OCI-M2 (cell line): Measurements from ENCODE around the gene UBE2J2.

Experiments used
- DNase-seq: peaks from one replicate; lab custom pipeline; 2025; ENCODE audit not compliant: unreplicated experiment; lab: John Stamatoyannopoulos, UW

UBE2J2 gene

DNA sequence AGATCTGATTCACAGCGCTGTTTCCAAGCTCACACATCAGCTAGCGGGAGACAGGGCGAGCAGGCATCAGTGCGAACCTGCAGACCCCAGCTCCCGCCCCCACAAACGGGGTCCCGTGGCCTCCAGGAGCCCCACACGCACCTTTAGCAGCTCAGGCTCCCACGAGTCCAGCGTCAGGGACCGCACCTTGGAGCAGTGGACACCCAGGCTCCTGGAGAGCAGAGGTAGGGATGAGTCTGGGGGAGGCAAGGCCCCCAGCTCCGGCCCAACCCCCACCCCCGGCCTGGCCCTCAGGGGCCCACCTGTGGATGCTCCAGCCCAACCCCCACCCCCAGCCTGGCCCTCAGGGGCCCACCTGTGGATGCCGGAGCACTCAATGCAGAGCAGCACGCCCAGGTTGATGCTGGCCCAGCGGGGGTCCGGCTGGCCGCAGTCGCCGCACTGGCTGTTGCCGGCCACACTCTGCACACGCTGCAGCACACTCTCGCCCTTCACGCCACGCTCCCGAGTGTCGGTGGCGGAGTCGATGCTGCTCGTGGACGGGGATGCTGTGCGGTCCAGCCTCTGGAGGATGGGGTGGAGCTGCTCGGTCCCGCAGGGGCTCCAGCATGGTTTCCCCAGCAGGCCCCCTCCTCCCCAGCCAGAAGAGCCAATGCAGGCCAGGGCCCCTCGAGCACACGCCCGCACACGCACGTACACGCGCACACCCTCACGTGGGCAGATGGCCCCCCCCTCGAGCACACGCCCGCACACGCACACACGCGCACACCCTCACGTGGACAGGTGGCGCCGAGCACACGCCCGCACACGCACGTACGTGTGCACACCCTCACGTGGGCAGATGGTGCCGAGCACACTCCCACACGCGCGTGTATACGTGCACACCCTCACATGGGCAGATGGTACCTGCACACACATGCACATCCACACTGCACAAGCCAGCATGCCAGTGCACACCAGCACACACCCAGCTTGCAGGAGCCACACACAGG, 22.7 kb upstream of the UBE2J2 start:
- no peak for DNase-seq

DNA sequence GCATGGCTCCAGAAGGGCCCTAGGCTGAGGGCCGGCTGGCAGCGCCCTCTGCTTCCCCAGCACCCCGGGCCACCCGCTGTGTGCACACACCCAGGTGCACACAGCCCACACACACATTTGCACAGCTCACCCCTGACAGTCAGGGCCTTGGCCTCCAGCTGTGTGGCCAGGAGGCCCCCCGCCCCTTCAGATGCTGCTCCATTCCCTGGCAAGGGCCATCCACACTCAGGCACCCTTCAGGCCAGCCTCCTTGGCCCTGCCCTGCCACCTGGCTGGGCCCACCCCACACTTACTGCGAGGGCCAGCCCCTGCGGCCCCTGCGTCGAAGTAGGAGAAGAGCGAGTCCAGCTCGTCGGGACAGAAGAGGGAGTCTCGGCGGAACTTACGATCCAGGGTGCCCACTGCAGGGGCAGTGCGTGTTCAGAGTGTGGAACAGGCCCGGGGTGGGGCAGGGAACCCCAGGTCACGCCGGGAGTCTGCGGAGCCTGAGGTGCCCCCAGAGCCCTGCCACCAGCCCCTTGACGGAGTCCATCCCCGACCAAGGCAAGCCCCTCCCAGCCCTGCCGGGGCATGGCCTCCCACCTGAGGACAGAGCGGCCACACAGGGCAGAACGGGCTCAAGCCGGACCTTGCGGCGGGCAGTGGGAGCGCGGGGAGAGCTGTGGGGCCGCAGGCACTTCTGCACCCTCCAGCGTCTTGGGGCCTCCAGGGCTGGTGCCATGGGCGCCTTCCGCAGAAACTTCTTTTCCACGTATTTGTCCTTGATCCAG, 21.7 kb upstream of the UBE2J2 start:
- no peak for DNase-seq

DNA sequence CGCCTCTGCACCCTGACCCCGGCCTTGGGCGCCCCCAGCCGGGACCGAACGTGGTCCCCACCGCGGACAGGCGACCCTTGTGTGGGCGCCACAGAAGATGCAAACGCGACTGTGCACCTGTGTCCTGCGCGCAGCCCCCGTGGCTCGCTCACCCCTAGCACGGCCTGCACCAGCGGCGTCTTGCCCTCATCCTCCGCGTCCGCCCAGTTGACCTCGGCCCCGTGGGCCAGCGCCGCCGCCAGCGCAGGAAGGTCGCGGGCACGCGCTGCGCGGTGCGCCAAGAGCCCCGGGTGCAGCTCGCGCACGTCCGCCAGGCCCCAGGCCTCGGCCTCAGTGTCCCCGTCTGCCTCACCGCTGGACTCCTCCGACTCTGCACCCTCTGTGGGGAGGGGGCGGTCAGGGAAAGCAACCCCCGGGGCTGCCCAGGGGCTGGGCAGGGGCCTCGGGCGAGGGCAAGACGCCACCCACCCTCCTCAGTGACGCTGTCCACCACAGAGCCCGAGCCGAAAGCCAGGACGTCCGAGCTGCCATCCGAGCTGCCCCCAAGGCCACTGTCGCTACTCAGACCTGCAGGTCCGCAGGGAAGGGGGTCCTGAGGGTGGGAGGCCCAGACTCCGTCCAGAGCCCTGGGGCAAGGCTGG, 20.7 kb upstream of the UBE2J2 start:
- DNase-seq, result no peak

DNA sequence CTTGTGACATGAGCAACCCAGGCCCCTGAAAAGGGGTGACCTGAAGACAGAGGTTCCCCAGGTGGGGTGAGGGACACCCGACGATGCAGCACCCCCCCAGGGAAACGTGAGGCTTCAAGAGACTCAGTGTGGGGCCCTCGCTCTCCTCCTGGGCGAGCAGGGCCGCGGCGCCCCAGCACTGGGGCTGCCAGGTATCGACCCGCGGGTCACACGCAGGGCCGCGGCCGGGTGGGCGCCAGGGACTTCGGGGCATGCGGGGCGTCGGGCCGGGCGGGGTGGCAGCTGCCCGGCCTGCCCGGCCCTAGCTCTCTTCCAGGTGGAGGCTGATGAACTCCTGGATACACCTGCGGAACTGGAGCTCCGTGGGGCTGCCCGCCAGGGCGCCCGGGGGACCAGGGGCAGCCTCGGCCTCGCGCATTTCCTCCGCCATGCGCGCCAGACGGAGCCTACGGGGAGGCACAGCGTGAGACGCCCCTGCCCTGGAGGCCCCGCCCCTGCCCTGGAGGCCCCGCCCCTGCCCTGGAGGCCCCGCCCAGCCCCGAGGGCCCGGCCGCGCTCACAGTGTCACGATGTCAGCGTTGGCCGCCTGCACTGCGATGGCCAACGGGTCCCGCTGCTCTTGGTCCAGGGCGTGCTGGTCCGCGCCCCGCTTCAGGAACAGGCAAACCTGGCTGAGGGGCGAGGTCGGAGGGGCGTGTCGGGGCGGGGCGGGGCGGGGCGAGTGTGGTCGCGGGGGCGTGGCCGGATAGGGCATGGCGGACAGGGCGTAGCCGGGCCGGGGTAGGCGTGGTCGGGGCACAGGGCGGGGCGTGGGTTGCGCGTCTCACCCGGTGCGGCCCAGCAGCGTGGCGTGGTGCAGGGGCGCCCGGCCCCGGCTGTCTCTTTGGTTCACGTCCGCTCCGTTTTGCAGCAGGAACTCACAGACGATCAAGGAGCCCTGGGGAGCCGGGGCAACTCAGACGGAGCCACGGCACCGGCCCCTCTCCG, 19.9 kb upstream of the UBE2J2 start:
- DNase-seq, result no peak

DNA sequence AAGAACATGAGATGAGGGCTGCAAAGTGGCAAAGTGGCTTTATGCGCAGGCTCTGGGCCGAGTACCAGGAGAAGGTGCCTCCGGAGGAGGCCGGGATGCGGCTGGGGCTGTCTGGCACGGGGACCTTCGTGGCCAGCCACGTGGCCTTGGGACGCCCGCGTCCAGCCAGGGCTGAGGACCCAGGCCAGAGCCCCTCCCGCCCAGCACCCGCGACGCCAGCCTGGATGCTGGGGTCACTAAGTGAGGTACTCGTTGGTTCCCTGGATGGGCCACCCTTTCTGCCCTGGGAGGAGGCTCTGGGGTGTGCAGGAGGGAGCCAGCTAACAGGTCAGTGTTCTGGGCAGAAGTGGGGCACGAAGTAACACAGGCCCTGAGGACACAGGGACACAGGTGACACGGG, 19.2 kb upstream of the UBE2J2 start:
- DNase-seq, result no peak

DNA sequence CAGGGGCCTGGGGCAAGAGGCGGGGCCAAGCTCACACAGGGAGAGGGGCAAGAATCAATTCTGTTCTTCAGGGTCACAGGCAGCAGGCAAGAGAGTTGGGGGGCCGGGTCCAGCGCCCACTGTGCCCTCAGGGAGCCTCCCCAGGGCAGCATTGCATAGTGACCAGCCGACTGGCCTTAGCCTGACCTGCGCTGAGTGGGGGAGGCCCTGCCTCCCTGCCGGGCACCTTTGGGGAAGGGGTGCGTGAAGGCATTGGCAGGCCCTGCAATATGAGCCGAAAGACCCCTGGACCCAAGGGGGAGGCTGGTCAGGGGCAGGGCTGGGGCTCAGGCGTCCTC, 18.8 kb upstream of the UBE2J2 start:
- no peak for DNase-seq

DNA sequence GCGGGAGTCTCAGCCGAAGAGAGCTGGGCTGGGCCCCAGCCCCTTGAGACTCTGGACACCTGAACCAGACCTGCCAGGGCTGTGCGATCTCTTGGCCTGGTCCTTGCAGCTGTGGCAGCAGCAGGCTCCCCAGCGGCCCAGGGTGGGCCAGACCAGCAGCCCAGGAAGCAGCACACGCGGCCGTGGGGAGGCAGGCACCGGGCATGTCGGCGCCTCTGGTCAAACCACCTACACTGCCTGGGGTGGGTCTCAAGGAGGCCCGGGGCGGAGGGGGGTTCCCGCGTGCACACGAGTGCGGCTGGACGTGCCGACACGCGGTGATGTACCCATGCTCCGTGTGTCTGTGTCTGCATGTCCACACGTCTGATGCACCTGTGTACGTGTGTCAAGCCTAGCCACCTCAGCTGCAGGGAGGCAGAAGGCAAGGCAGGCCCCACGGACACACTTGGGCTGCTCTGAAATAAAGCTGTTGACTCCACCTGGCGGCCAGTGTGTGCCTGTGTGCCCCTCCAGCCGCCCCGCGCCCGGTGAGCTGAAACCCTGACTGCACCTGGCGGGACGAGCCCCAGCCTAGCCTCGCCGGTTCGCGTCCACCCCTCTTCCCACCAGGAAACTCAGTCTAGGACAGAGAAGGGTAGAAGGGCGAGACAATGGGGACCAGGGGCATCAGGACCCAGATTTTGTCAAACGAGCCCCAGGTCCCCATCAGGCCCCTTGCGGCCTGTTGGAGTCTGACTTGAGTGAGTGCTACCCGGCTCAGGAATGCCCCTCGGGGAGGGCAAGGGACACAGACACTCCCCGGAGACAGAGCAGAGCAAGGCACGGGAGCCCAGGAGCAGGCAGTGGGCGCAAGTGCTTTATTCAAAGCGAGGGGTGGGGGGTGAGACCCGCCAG, 18.1 kb upstream of the UBE2J2 start:
- DNase-seq, result no peak

DNA sequence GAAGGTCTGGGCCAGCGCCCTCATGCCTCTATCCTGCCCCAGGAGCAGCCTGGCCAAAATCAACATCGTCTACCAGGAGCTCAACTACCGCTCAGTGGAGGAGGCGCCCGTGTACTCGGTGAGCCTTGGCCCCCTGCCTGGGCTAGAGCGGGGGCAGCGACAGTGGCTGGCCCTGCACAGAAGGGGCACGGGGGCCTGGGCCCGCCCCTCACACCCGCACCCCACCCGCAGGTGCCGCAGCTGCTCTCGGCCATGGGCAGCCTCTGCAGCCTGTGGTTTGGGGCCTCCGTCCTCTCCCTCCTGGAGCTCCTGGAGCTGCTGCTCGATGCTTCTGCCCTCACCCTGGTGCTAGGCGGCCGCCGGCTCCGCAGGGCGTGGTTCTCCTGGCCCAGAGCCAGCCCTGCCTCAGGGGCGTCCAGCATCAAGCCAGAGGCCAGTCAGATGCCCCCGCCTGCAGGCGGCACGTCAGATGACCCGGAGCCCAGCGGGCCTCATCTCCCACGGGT, 17.4 kb upstream of the UBE2J2 start:
- no peak for DNase-seq

DNA sequence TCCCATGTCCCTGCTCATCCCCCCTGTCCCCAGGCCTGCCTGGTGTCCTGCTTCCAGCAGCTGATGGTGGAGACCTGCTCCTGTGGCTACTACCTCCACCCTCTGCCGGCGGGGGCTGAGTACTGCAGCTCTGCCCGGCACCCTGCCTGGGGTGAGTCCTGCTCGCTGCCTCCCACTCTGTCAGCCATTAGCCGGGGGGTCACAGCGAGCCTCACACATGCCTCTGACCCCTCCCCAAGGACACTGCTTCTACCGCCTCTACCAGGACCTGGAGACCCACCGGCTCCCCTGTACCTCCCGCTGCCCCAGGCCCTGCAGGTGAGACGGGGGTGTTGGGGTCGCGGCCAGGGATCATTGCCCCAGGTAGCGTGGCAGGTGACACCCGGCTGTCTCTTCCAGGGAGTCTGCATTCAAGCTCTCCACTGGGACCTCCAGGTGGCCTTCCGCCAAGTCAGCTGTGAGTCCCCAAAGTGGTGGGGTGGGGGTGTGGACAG, 16.6 kb upstream of the UBE2J2 start:
- no peak for DNase-seq

DNA sequence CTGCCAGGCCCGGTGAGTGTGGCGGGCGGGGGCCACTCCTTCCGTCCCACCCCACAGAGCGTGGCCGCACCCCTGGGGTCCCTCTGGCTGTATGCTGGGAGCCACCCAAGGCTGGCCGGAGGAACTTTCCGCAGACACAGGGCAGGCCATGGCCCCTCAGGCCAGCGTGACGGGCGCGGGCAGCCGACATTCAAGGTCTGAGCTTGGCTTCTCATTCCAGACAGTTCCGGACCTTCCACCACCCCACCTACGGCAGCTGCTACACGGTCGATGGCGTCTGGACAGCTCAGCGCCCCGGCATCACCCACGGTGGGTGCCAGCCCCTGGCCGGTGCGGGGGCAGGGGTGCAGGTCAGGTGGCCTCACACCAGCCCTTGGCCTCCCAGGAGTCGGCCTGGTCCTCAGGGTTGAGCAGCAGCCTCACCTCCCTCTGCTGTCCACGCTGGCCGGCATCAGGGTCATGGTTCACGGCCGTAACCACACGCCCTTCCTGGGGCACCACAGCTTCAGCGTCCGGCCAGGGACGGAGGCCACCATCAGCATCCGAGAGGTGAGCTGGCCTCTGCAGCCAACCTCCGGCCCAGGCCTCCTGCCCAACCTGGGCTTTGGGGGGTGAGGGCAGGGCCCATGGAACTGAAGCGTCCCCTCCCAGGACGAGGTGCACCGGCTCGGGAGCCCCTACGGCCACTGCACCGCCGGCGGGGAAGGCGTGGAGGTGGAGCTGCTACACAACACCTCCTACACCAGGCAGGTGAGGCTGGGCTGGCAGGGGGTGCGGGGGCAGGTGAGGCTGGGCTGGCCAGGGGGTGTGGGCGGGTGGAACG, 13.8 kb upstream of the UBE2J2 start:
- no peak for DNase-seq

DNA sequence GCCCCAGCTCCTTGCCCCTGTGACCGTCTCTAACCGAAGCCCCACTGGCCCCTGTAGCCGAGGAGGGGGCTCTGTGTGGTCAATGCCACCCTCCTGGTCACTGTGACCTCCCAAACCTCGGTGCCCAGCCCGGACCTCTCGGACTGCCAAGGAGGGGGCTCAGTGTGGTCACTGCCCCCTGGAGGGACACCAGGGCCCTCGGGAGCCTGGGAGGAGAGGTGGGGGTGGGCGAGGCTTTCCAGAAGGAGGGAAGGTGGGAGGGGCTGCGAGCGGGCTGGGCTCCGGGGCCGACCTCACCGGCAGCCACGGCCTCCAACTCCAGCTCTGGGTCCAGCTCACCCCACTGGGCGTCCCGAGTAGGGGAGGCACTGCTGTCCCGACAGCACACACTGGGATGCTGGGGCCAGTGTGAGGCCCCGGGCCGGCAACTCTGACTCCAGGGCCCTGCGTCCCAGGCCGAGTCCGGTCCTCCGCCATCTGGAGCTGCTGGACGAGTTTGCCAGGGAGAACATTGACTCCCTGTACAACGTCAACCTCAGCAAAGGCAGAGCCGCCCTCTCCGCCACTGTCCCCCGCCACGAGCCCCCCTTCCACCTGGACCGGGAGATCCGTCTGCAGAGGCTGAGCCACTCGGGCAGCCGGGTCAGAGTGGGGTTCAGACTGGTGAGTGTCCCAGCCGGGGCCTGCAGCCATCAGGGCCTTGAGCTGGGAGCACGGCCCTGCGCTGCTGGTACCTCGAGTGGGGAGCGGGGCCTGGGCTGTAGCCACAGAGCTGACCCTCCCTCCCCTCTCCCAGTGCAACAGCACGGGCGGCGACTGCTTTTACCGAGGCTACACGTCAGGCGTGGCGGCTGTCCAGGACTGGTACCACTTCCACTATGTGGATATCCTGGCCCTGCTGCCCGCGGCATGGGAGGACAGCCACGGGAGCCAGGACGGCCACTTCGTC, 12.9 kb upstream of the UBE2J2 start:
- no peak for DNase-seq

DNA sequence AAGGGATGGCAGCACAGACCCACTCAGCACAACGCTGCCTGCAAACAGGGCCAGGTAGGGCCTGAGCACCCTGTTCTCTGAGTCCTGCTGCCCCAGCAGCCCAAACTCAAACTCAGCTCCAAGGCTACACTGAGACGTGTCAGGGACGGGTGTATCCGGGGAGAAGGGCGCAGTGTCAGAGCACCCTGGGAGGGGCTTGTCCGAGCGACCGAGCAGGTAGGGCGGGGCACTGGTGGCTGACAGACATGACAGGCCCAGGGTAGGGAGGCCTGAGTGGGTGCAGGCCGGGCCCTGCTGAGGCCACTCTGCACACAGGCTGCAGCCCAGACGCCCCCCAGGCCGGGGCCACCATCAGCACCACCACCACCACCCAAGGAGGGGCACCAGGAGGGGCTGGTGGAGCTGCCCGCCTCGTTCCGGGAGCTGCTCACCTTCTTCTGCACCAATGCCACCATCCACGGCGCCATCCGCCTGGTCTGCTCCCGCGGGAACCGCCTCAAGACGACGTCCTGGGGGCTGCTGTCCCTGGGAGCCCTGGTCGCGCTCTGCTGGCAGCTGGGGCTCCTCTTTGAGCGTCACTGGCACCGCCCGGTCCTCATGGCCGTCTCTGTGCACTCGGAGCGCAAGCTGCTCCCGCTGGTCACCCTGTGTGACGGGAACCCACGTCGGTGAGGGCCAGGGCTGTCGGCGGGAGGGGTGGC, 12.1 kb upstream of the UBE2J2 start:
- DNase-seq, result no peak

DNA sequence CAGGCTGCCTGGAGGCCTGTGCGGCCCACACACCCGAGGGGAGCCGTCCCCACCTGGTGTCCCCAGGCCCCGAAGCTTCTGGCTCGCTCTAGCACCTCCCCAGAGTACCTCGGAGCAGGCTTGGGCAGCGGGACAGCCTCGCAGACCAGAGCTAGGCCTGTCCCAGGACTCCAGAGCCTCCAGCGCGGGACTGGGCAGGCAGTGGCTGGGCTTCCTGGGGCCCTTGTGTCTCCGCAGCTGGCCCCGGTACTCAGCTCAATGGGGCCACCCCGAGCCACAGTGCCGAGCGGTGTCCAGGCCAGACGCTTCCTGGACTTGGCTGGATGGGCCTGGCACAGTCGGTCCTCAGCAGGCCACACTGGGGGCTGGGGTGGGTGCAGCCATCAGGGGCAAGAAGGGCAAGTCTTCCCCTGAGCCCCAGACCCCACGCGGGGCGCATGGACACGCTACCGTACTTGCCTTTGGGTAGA, 11.5 kb upstream of the UBE2J2 start:
- no peak for DNase-seq

DNA sequence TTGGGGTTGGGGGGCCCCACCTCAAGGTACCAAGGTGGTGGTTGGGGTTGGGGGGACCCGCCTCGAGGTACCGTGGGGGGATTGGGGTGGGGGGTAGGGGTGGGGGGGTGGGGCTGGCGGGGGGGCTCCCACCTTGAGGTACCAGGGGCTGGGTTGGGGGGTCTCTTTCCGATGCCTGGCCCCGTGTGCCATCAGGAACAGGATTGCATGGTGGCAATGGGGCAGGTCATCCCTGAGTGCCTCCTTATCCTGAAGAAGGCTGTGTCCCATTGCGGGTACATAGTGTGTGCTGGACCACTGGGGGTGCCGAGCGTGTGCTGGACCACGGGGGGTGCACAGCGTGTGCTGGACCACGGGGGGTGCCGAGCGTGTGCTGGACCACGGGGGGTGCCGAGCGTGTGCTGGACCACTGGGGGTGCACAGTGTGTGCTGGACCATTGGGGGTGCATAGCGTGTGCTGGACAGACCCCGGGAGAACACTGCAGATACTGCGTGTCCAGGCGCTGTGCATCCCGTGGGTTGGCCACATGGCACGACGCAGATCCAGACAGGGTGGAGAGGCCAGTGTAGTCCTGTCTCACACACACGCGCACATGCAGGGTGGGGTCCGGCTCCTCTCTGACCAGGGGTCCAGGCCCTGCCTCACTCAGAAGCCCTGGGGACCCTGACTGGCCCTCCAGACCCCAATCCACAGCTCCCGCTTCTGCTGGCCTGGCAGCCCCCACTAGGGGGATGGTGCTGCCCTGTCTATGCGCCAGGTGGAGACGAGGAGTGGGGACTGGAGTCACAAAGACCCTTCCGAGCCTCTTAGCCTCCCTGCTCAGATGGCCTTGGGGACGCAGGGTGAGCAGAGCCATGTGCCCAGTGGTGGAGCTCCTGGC, 10.8 kb upstream of the UBE2J2 start:
- no peak for DNase-seq

DNA sequence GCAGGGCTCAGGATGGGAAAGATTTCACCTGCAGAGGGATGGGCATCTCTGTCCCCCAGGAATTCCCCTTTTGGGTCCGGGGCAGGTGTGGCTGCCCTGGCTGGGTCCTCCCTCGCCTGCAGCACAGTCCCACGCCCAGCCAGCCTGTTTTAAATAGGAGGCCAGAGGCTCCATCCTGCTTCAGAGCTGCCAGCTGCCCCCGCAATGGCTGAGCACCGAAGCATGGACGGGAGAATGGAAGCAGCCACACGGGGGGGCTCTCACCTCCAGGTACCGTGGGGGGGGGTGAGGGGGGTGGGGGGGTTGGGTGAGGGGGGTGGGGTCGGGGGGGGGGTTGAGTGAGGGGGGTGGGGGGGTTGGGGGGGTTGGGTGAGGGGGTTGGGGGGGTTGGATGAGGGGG, 10.2 kb upstream of the UBE2J2 start:
- DNase-seq, result no peak

DNA sequence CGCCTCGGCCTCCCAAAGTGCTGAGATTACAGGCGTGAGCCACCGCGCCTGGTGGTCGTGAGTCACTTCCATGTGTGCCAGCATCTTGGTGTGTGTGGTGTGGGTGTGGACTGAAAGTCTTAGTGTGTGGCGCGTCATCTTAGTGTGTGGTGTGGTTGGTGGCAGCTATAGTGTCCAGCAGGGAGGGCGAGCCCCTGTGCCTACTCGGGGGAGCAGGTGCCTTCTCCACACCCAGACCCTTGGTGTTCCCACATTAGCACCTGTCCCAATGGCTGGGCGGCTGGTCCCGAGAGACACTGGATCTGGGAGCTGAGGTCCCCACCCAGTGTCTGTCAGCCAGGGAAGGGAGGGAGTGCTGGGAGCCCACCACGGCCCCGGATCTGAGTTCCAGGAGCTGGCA, 9.3 kb upstream of the UBE2J2 start:
- no peak for DNase-seq
